ENCODE measurements around the gene OPA3.
A peak's percentile ranks its signal among the peaks of the same experiment; 100 is the strongest.

DNA sequence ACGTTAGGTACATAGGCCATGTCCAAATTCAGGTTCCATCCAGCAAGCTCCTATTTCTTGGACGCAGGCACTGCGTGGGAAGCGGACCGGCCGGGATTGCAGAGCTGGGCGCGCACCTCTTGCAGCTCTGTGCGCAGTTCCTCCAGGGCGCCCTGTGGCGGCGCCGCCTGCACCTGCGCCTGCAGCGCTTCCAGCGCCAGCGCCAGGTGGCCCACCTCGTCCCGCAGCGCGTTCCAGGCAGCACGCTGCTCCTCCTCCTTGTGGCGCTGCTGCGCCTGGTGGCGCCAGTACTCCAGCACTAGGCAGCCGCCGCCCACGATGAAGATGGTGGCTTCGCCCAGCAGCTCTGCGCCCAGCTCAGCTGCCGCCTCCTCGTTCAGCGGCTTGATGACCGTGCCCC, 31.1 kb downstream of the OPA3 start:
- TF ChIP-seq EZH2 (IDR thresholded peaks at IDR 0.05; ENCODE audit: low read depth, unreplicated experiment) (no peak), JUNB (IDR thresholded peaks at IDR 0.05; ENCODE audit: unreplicated experiment) (no peak), NANOG (IDR thresholded peaks at IDR 0.05; ENCODE audit: borderline replicate concordance) (no peak), CREB1 (CRISPR knock-in tag; IDR thresholded peaks at IDR 0.05; ENCODE audit: low read depth) (no peak), EZH2phosphoT487 (IDR thresholded peaks at IDR 0.05; ENCODE audit: unreplicated experiment) (no peak), POLR2AphosphoS5 (IDR thresholded peaks at IDR 0.05; ENCODE audit: low read depth) (peak; percentile 64)
- TF ChIP-seq, protein P1, sequence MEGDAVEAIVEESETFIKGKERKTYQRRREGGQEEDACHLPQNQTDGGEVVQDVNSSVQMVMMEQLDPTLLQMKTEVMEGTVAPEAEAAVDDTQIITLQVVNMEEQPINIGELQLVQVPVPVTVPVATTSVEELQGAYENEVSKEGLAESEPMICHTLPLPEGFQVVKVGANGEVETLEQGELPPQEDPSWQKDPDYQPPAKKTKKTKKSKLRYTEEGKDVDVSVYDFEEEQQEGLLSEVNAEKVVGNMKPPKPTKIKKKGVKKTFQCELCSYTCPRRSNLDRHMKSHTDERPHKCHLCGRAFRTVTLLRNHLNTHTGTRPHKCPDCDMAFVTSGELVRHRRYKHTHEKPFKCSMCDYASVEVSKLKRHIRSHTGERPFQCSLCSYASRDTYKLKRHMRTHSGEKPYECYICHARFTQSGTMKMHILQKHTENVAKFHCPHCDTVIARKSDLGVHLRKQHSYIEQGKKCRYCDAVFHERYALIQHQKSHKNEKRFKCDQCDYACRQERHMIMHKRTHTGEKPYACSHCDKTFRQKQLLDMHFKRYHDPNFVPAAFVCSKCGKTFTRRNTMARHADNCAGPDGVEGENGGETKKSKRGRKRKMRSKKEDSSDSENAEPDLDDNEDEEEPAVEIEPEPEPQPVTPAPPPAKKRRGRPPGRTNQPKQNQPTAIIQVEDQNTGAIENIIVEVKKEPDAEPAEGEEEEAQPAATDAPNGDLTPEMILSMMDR (conservative IDR thresholded peaks at IDR 0.05; ENCODE audit: low read depth in 2 of 2), result peak; percentile 23 to 70; a peak in 3 of 4 replicates
- TF ChIP-seq, protein P2, sequence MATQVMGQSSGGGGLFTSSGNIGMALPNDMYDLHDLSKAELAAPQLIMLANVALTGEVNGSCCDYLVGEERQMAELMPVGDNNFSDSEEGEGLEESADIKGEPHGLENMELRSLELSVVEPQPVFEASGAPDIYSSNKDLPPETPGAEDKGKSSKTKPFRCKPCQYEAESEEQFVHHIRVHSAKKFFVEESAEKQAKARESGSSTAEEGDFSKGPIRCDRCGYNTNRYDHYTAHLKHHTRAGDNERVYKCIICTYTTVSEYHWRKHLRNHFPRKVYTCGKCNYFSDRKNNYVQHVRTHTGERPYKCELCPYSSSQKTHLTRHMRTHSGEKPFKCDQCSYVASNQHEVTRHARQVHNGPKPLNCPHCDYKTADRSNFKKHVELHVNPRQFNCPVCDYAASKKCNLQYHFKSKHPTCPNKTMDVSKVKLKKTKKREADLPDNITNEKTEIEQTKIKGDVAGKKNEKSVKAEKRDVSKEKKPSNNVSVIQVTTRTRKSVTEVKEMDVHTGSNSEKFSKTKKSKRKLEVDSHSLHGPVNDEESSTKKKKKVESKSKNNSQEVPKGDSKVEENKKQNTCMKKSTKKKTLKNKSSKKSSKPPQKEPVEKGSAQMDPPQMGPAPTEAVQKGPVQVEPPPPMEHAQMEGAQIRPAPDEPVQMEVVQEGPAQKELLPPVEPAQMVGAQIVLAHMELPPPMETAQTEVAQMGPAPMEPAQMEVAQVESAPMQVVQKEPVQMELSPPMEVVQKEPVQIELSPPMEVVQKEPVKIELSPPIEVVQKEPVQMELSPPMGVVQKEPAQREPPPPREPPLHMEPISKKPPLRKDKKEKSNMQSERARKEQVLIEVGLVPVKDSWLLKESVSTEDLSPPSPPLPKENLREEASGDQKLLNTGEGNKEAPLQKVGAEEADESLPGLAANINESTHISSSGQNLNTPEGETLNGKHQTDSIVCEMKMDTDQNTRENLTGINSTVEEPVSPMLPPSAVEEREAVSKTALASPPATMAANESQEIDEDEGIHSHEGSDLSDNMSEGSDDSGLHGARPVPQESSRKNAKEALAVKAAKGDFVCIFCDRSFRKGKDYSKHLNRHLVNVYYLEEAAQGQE (IDR thresholded peaks at IDR 0.05; ENCODE audit: unreplicated experiment), result no peak
- TF ChIP-seq, protein P3, sequence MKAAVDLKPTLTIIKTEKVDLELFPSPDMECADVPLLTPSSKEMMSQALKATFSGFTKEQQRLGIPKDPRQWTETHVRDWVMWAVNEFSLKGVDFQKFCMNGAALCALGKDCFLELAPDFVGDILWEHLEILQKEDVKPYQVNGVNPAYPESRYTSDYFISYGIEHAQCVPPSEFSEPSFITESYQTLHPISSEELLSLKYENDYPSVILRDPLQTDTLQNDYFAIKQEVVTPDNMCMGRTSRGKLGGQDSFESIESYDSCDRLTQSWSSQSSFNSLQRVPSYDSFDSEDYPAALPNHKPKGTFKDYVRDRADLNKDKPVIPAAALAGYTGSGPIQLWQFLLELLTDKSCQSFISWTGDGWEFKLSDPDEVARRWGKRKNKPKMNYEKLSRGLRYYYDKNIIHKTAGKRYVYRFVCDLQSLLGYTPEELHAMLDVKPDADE (IDR thresholded peaks at IDR 0.05), result no peak

Measured in GM23338 (cell line).